ENCODE results near the gene RBM5. TPM values are rescaled to one million over a fixed set of nuclear protein-coding genes. Genes with fewer than 3 reads are reported as not detected.
A peak's percentile ranks its signal among the peaks of the same experiment; 100 is the strongest.

Gene RBM5
- total and polyA plus RNA-seq, 2 experiments from 2014 or later = 44.9 to 111 TPM

DNA sequence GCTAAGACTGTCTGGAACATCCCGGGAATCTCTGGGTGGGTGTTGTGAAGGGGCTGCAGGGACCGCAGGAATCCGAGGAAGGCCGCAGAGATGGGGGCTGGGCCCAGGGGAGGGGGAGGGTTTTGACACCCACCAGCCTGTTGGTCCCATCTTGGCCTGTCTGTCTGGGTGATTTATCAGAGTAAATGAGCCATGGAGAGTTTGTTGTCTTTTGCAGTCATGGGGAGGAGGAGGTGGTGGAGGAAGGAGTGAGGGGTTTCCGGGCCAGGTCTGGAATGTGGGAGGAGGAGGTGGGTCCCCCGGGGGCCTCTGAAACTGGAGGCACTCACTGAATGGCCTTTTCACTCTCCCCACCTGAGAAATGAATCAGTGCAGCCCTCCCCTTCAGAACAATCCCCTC, 77.9 kb downstream of the RBM5 start:
- Histone ChIP-seq H3K79me2 (replicated peaks; ENCODE audit: insufficient read depth) (peaks cover 28% of the 10 kb centered on the region), H2AFZ (no peak overlapping the region), H3K4me1 (ENCODE audit: insufficient read depth) (peaks cover 32% of the 10 kb centered on the region), H3F3A (replicated peaks; ENCODE audit: low read depth) (no peaks in the 10 kb centered on the region), H4K20me1 (replicated peaks; ENCODE audit: insufficient read depth) (peaks cover 14% of the 10 kb centered on the region; the same call in 1 of the 2 replicates), H3K4me2 (0 out of 2 replicates have a peak overlapping the region, but pooled peaks have one; percentile 65), H3K27me3 (ENCODE audit: insufficient read depth) (no peaks in the 10 kb centered on the region), H3K9me2 (ENCODE audit: insufficient read depth) (no peaks in the 10 kb centered on the region), H3K4me3 (no peak overlapping the region), H3K36me3 (ENCODE audit: insufficient read depth) (peaks cover 6% of the 10 kb centered on the region; the same call in 1 of the 2 replicates), H3K27ac (ENCODE audit: low read depth) (peak overlapping the region; percentile 32; the same call in 1 of the 2 replicates)
- H3K27ac Mint-ChIP-seq = peak overlapping the region; percentile 90
- peaks cover 19% of the 10 kb centered on the region; the same call in 2 of the 3 replicates for H3K36me3 Mint-ChIP-seq (ENCODE audit: low read depth)
- ATAC-seq = no peak
- no peak for DNase-seq (ENCODE audit: low spot score)
- TF ChIP-seq, protein P1, sequence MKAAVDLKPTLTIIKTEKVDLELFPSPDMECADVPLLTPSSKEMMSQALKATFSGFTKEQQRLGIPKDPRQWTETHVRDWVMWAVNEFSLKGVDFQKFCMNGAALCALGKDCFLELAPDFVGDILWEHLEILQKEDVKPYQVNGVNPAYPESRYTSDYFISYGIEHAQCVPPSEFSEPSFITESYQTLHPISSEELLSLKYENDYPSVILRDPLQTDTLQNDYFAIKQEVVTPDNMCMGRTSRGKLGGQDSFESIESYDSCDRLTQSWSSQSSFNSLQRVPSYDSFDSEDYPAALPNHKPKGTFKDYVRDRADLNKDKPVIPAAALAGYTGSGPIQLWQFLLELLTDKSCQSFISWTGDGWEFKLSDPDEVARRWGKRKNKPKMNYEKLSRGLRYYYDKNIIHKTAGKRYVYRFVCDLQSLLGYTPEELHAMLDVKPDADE (IDR thresholded peaks at IDR 0.05) = no peak
- TF ChIP-seq NANOG (IDR thresholded peaks at IDR 0.05; ENCODE audit: borderline replicate concordance) (no peak), EZH2 (IDR thresholded peaks at IDR 0.05; ENCODE audit: low read depth, unreplicated experiment) (no peak), EZH2phosphoT487 (IDR thresholded peaks at IDR 0.05; ENCODE audit: unreplicated experiment) (no peak), ZNF331 (CRISPR knock-in tag; IDR thresholded peaks at IDR 0.05; ENCODE audit: low read depth) (no peak), CREB1 (CRISPR knock-in tag; IDR thresholded peaks at IDR 0.05; ENCODE audit: low read depth) (no peak), POLR2AphosphoS5 (IDR thresholded peaks at IDR 0.05; ENCODE audit: low read depth) (no peak), ZNF114 (CRISPR knock-in tag; IDR thresholded peaks at IDR 0.05) (no peak), JUNB (IDR thresholded peaks at IDR 0.05; ENCODE audit: unreplicated experiment) (no peak), STAT1 (IDR thresholded peaks at IDR 0.05; ENCODE audit: unreplicated experiment) (no peak)
- TF ChIP-seq, protein P2, sequence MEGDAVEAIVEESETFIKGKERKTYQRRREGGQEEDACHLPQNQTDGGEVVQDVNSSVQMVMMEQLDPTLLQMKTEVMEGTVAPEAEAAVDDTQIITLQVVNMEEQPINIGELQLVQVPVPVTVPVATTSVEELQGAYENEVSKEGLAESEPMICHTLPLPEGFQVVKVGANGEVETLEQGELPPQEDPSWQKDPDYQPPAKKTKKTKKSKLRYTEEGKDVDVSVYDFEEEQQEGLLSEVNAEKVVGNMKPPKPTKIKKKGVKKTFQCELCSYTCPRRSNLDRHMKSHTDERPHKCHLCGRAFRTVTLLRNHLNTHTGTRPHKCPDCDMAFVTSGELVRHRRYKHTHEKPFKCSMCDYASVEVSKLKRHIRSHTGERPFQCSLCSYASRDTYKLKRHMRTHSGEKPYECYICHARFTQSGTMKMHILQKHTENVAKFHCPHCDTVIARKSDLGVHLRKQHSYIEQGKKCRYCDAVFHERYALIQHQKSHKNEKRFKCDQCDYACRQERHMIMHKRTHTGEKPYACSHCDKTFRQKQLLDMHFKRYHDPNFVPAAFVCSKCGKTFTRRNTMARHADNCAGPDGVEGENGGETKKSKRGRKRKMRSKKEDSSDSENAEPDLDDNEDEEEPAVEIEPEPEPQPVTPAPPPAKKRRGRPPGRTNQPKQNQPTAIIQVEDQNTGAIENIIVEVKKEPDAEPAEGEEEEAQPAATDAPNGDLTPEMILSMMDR (conservative IDR thresholded peaks at IDR 0.05; ENCODE audit: low read depth in 2 of 2) = no peak
- TF ChIP-seq, protein P3, sequence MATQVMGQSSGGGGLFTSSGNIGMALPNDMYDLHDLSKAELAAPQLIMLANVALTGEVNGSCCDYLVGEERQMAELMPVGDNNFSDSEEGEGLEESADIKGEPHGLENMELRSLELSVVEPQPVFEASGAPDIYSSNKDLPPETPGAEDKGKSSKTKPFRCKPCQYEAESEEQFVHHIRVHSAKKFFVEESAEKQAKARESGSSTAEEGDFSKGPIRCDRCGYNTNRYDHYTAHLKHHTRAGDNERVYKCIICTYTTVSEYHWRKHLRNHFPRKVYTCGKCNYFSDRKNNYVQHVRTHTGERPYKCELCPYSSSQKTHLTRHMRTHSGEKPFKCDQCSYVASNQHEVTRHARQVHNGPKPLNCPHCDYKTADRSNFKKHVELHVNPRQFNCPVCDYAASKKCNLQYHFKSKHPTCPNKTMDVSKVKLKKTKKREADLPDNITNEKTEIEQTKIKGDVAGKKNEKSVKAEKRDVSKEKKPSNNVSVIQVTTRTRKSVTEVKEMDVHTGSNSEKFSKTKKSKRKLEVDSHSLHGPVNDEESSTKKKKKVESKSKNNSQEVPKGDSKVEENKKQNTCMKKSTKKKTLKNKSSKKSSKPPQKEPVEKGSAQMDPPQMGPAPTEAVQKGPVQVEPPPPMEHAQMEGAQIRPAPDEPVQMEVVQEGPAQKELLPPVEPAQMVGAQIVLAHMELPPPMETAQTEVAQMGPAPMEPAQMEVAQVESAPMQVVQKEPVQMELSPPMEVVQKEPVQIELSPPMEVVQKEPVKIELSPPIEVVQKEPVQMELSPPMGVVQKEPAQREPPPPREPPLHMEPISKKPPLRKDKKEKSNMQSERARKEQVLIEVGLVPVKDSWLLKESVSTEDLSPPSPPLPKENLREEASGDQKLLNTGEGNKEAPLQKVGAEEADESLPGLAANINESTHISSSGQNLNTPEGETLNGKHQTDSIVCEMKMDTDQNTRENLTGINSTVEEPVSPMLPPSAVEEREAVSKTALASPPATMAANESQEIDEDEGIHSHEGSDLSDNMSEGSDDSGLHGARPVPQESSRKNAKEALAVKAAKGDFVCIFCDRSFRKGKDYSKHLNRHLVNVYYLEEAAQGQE (IDR thresholded peaks at IDR 0.05; ENCODE audit: unreplicated experiment) = no peak
- TF ChIP-seq, protein P4, sequence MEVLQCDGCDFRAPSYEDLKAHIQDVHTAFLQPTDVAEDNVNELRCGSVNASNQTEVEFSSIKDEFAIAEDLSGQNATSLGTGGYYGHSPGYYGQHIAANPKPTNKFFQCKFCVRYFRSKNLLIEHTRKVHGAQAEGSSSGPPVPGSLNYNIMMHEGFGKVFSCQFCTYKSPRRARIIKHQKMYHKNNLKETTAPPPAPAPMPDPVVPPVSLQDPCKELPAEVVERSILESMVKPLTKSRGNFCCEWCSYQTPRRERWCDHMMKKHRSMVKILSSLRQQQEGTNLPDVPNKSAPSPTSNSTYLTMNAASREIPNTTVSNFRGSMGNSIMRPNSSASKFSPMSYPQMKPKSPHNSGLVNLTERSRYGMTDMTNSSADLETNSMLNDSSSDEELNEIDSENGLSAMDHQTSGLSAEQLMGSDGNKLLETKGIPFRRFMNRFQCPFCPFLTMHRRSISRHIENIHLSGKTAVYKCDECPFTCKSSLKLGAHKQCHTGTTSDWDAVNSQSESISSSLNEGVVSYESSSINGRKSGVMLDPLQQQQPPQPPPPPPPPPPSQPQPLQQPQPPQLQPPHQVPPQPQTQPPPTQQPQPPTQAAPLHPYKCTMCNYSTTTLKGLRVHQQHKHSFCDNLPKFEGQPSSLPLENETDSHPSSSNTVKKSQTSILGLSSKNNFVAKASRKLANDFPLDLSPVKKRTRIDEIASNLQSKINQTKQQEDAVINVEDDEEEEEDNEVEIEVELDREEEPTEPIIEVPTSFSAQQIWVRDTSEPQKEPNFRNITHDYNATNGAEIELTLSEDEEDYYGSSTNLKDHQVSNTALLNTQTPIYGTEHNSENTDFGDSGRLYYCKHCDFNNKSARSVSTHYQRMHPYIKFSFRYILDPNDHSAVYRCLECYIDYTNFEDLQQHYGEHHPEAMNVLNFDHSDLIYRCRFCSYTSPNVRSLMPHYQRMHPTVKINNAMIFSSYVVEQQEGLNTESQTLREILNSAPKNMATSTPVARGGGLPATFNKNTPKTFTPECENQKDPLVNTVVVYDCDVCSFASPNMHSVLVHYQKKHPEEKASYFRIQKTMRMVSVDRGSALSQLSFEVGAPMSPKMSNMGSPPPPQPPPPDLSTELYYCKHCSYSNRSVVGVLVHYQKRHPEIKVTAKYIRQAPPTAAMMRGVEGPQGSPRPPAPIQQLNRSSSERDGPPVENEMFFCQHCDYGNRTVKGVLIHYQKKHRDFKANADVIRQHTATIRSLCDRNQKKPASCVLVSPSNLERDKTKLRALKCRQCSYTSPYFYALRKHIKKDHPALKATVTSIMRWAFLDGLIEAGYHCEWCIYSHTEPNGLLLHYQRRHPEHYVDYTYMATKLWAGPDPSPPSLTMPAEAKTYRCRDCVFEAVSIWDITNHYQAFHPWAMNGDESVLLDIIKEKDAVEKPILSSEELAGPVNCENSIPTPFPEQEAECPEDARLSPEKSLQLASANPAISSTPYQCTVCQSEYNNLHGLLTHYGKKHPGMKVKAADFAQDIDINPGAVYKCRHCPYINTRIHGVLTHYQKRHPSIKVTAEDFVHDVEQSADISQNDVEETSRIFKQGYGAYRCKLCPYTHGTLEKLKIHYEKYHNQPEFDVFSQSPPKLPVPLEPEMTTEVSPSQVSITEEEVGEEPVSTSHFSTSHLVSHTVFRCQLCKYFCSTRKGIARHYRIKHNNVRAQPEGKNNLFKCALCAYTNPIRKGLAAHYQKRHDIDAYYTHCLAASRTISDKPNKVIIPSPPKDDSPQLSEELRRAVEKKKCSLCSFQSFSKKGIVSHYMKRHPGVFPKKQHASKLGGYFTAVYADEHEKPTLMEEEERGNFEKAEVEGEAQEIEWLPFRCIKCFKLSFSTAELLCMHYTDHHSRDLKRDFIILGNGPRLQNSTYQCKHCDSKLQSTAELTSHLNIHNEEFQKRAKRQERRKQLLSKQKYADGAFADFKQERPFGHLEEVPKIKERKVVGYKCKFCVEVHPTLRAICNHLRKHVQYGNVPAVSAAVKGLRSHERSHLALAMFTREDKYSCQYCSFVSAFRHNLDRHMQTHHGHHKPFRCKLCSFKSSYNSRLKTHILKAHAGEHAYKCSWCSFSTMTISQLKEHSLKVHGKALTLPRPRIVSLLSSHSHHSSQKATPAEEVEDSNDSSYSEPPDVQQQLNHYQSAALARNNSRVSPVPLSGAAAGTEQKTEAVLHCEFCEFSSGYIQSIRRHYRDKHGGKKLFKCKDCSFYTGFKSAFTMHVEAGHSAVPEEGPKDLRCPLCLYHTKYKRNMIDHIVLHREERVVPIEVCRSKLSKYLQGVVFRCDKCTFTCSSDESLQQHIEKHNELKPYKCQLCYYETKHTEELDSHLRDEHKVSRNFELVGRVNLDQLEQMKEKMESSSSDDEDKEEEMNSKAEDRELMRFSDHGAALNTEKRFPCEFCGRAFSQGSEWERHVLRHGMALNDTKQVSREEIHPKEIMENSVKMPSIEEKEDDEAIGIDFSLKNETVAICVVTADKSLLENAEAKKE (CRISPR knock-in tag; IDR thresholded peaks at IDR 0.05) = no peak
- H3K27me3 Mint-ChIP-seq (ENCODE audit: insufficient read depth, low read depth, poor library complexity) = peaks cover 6% of the 10 kb centered on the region
- peaks cover 51% of the 10 kb centered on the region for H3K4me1 Mint-ChIP-seq
- H3K9me3 Mint-ChIP-seq = no peaks in the 10 kb centered on the region
- no peak overlapping the region; the same call in 2 of the 3 replicates for H3K4me3 Mint-ChIP-seq
